ENCODE data around the gene AATK.

GRCh38 chr17:81121841-81122733 lies 43.9 kb downstream of the AATK start:
- TF ChIP-seq CTCF (IDR thresholded peaks at IDR 0.05; ENCODE audit: extremely low read depth in 1 of 2, insufficient read depth in 1 of 2, low read depth in 1 of 2, low read length in 2 of 2) (peak in 1 of 2 donors; percentile 2), MAX (IDR thresholded peaks at IDR 0.05; ENCODE audit: insufficient read depth, insufficient read length) (no peak)

All from endothelial cell of umbilical vein (primary cell).